Measurements from ENCODE around the gene WLS.

GRCh38 chr1:68128820-68129219 lies 103.5 kb downstream of the WLS start:
- TF ChIP-seq, protein P1, sequence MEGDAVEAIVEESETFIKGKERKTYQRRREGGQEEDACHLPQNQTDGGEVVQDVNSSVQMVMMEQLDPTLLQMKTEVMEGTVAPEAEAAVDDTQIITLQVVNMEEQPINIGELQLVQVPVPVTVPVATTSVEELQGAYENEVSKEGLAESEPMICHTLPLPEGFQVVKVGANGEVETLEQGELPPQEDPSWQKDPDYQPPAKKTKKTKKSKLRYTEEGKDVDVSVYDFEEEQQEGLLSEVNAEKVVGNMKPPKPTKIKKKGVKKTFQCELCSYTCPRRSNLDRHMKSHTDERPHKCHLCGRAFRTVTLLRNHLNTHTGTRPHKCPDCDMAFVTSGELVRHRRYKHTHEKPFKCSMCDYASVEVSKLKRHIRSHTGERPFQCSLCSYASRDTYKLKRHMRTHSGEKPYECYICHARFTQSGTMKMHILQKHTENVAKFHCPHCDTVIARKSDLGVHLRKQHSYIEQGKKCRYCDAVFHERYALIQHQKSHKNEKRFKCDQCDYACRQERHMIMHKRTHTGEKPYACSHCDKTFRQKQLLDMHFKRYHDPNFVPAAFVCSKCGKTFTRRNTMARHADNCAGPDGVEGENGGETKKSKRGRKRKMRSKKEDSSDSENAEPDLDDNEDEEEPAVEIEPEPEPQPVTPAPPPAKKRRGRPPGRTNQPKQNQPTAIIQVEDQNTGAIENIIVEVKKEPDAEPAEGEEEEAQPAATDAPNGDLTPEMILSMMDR (IDR thresholded peaks at IDR 0.05), result no peak
- TF ChIP-seq POLR2A (IDR thresholded peaks at IDR 0.05), result no peak

All from ovary (tissue), 3 donors.